Measurements from ENCODE around the gene NME4.

DNA sequence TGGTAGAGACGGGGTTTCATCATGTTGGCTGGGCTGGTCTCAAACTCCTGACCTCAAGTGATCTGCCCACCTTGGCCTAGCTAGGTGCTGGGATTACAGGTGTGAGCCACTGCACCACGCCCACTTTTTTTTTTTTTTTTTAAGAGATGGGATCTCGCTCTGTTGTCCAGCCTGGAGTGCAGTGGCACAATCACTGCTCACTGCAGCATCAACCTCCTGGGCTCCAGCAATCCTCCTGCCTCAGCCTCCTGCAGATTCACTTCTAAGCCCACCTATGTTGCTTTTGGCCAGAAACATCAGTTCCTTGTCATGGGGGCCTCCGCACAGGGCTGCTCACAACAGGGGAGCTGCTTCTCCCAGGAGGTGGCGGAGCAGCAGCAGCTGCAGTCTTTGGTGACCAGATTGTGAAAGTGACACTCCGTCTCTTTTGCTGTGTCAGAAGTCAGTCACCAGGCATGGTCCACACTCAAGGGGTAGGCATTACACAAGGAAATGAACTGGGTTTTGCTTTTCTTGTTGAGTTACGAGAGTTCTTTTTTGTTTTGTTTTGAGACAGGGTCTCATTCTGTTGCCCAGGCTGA lies 4.5 kb upstream of the NME4 start:
- TF ChIP-seq, protein P1, sequence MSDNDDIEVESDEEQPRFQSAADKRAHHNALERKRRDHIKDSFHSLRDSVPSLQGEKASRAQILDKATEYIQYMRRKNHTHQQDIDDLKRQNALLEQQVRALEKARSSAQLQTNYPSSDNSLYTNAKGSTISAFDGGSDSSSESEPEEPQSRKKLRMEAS (IDR thresholded peaks at IDR 0.05; ENCODE audit: low read depth): no peak
- TF ChIP-seq FOXM1 (IDR thresholded peaks at IDR 0.05; ENCODE audit: low read depth) (no peak), RFX5 (IDR thresholded peaks at IDR 0.05; ENCODE audit: low read length) (no peak), EP300 (IDR thresholded peaks at IDR 0.05; ENCODE audit: borderline replicate concordance in 1 of 2, low read depth in 1 of 2, low read length in 1 of 2) (no peak), TEAD4 (IDR thresholded peaks at IDR 0.05; ENCODE audit: borderline replicate concordance, insufficient read depth) (no peak), CHD2 (IDR thresholded peaks at IDR 0.05; ENCODE audit: low read length, partially characterized antibody) (no peak), RAD21 (IDR thresholded peaks at IDR 0.05; ENCODE audit: low read length) (no peak)
- TF ChIP-seq, protein P2, sequence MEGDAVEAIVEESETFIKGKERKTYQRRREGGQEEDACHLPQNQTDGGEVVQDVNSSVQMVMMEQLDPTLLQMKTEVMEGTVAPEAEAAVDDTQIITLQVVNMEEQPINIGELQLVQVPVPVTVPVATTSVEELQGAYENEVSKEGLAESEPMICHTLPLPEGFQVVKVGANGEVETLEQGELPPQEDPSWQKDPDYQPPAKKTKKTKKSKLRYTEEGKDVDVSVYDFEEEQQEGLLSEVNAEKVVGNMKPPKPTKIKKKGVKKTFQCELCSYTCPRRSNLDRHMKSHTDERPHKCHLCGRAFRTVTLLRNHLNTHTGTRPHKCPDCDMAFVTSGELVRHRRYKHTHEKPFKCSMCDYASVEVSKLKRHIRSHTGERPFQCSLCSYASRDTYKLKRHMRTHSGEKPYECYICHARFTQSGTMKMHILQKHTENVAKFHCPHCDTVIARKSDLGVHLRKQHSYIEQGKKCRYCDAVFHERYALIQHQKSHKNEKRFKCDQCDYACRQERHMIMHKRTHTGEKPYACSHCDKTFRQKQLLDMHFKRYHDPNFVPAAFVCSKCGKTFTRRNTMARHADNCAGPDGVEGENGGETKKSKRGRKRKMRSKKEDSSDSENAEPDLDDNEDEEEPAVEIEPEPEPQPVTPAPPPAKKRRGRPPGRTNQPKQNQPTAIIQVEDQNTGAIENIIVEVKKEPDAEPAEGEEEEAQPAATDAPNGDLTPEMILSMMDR (IDR thresholded peaks at IDR 0.05): no peak
- TF ChIP-seq, protein P3, sequence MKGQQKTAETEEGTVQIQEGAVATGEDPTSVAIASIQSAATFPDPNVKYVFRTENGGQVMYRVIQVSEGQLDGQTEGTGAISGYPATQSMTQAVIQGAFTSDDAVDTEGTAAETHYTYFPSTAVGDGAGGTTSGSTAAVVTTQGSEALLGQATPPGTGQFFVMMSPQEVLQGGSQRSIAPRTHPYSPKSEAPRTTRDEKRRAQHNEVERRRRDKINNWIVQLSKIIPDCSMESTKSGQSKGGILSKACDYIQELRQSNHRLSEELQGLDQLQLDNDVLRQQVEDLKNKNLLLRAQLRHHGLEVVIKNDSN (IDR thresholded peaks at IDR 0.05; ENCODE audit: borderline replicate concordance, low read depth): no peak
- TF ChIP-seq, protein P4, sequence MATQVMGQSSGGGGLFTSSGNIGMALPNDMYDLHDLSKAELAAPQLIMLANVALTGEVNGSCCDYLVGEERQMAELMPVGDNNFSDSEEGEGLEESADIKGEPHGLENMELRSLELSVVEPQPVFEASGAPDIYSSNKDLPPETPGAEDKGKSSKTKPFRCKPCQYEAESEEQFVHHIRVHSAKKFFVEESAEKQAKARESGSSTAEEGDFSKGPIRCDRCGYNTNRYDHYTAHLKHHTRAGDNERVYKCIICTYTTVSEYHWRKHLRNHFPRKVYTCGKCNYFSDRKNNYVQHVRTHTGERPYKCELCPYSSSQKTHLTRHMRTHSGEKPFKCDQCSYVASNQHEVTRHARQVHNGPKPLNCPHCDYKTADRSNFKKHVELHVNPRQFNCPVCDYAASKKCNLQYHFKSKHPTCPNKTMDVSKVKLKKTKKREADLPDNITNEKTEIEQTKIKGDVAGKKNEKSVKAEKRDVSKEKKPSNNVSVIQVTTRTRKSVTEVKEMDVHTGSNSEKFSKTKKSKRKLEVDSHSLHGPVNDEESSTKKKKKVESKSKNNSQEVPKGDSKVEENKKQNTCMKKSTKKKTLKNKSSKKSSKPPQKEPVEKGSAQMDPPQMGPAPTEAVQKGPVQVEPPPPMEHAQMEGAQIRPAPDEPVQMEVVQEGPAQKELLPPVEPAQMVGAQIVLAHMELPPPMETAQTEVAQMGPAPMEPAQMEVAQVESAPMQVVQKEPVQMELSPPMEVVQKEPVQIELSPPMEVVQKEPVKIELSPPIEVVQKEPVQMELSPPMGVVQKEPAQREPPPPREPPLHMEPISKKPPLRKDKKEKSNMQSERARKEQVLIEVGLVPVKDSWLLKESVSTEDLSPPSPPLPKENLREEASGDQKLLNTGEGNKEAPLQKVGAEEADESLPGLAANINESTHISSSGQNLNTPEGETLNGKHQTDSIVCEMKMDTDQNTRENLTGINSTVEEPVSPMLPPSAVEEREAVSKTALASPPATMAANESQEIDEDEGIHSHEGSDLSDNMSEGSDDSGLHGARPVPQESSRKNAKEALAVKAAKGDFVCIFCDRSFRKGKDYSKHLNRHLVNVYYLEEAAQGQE (IDR thresholded peaks at IDR 0.05; ENCODE audit: low read depth, low read length): no peak
